ENCODE data around the gene ENOSF1.
A peak's percentile ranks its signal among the peaks of the same experiment; 100 is the strongest.

The ENOSF1 gene

GRCh38 chr18:655445-655844 is 57.0 kb downstream of the ENOSF1 start:
- Histone ChIP-seq H3K79me1 (ENCODE audit: low read length) (peaks cover 11% of the 10 kb centered on the region), H3K27me3 (ENCODE audit: insufficient read depth, low read length, poor library complexity) (no peaks in the 10 kb centered on the region), H3K4me2 (ENCODE audit: low read length) (no peak overlapping the region), H3K36me3 (ENCODE audit: control insufficient read depth, insufficient read depth, low read length) (peaks cover 4% of the 10 kb centered on the region), H3K4me3 (ENCODE audit: low read length) (no peak overlapping the region), H2BK120ac (ENCODE audit: low read depth, low read length) (no peak overlapping the region), H3K27ac (ENCODE audit: low read depth, low read length) (no peak overlapping the region), H3K18ac (ENCODE audit: low read length) (no peak overlapping the region), H2BK15ac (replicated peaks; ENCODE audit: low read depth) (no peak overlapping the region), H4K5ac (ENCODE audit: low read length) (no peak overlapping the region), H3K9ac (ENCODE audit: low read length) (no peak overlapping the region), H3K56ac (ENCODE audit: low read length) (no peak overlapping the region), H2BK5ac (ENCODE audit: low read length) (no peak overlapping the region), H3K4ac (ENCODE audit: low read depth, low read length) (no peak overlapping the region), H3K4me1 (ENCODE audit: control insufficient read depth, low read depth, low read length) (peaks cover 2% of the 10 kb centered on the region), H3K79me2 (ENCODE audit: control insufficient read depth, insufficient read depth, low read length) (peaks cover 16% of the 10 kb centered on the region), H3K23ac (ENCODE audit: low read length) (peak overlapping the region; percentile 35), H2AK5ac (ENCODE audit: low read length) (no peak overlapping the region), H4K8ac (ENCODE audit: low read depth, low read length) (no peak overlapping the region)
- WGBS (ENCODE audit: extremely low coverage, insufficient coverage, low lambda C conversion rate): no CpG with 5 or more reads among the region's 6 CpGs
- no peak for DNase-seq

- peaks cover 2% of the 10 kb centered on the region for H3K4me1 ChIP-seq (ENCODE audit: control insufficient read depth, low read depth, low read length)
- no peak overlapping the region for H3K18ac ChIP-seq (ENCODE audit: low read length)
- peaks cover 7% of the 10 kb centered on the region for H3K79me1 ChIP-seq (ENCODE audit: low read length)
- H3K4ac ChIP-seq (ENCODE audit: low read depth, low read length): no peak overlapping the region
- H2BK15ac ChIP-seq (replicated peaks; ENCODE audit: low read depth): no peak overlapping the region
- H2BK5ac ChIP-seq (ENCODE audit: low read length): no peak overlapping the region
- no peak overlapping the region for H3K56ac ChIP-seq (ENCODE audit: low read length)
- H2AK5ac ChIP-seq (ENCODE audit: low read length): no peak overlapping the region
- WGBS (ENCODE audit: extremely low coverage, insufficient coverage, low lambda C conversion rate): no CpG with 5 or more reads among the region's 4 CpGs
- no peak overlapping the region for H3K23ac ChIP-seq (ENCODE audit: low read length)
- H4K5ac ChIP-seq (ENCODE audit: low read length): no peak overlapping the region
- no peak overlapping the region for H3K4me3 ChIP-seq (ENCODE audit: low read length)
- H2BK120ac ChIP-seq (ENCODE audit: low read depth, low read length): no peak overlapping the region
- H3K9ac ChIP-seq (ENCODE audit: low read length): no peak overlapping the region
- H4K8ac ChIP-seq (ENCODE audit: low read depth, low read length): no peak overlapping the region
- H3K36me3 ChIP-seq (ENCODE audit: control insufficient read depth, insufficient read depth, low read length): no peaks in the 10 kb centered on the region
- no peak for DNase-seq
- H3K4me2 ChIP-seq (ENCODE audit: low read length): no peak overlapping the region
- no peaks in the 10 kb centered on the region for H3K27me3 ChIP-seq (ENCODE audit: insufficient read depth, low read length, poor library complexity)
- H3K27ac ChIP-seq (ENCODE audit: low read depth, low read length): no peak overlapping the region
- H3K79me2 ChIP-seq (ENCODE audit: control insufficient read depth, insufficient read depth, low read length): peaks cover 10% of the 10 kb centered on the region
Measured at GRCh38 chr18:654601-655000, 57.8 kb downstream of the ENOSF1 start.

- no peak overlapping the region for H4K8ac ChIP-seq (ENCODE audit: low read depth, low read length)
- no peak overlapping the region for H3K18ac ChIP-seq (ENCODE audit: low read length)
- H3K9ac ChIP-seq (ENCODE audit: low read length): no peak overlapping the region
- WGBS (ENCODE audit: extremely low coverage, insufficient coverage, low lambda C conversion rate): no CpG with 5 or more reads among the region's 2 CpGs
- H3K27me3 ChIP-seq (ENCODE audit: insufficient read depth, low read length, poor library complexity): no peaks in the 10 kb centered on the region
- H3K79me1 ChIP-seq (ENCODE audit: low read length): peaks cover 2% of the 10 kb centered on the region
- H3K56ac ChIP-seq (ENCODE audit: low read length): no peak overlapping the region
- no peak overlapping the region for H2BK120ac ChIP-seq (ENCODE audit: low read depth, low read length)
- H3K27ac ChIP-seq (ENCODE audit: low read depth, low read length): no peak overlapping the region
- peak; percentile 24 for DNase-seq
- H3K4me3 ChIP-seq (ENCODE audit: low read length): no peak overlapping the region
- no peak overlapping the region for H3K4me2 ChIP-seq (ENCODE audit: low read length)
- no peak overlapping the region for H3K23ac ChIP-seq (ENCODE audit: low read length)
- H2BK5ac ChIP-seq (ENCODE audit: low read length): no peak overlapping the region
- H3K4ac ChIP-seq (ENCODE audit: low read depth, low read length): no peak overlapping the region
- H3K4me1 ChIP-seq (ENCODE audit: control insufficient read depth, low read depth, low read length): no peaks in the 10 kb centered on the region
- H4K5ac ChIP-seq (ENCODE audit: low read length): no peak overlapping the region
- no peaks in the 10 kb centered on the region for H3K36me3 ChIP-seq (ENCODE audit: control insufficient read depth, insufficient read depth, low read length)
- H2BK15ac ChIP-seq (replicated peaks; ENCODE audit: low read depth): no peak overlapping the region
- H3K79me2 ChIP-seq (ENCODE audit: control insufficient read depth, insufficient read depth, low read length): no peaks in the 10 kb centered on the region
- H2AK5ac ChIP-seq (ENCODE audit: low read length): no peak overlapping the region
Measured at GRCh38 chr18:653512-653911, 58.9 kb downstream of the ENOSF1 start.

- WGBS (ENCODE audit: extremely low coverage, insufficient coverage, low lambda C conversion rate): no CpG with 5 or more reads among the region's 4 CpGs
- H3K36me3 ChIP-seq (ENCODE audit: control insufficient read depth, insufficient read depth, low read length): no peaks in the 10 kb centered on the region
- H3K4ac ChIP-seq (ENCODE audit: low read depth, low read length): no peak overlapping the region
Measured at GRCh38 chr18:652131-652530, 60.3 kb downstream of the ENOSF1 start.

GRCh38 chr18:650428-650858 is 62.0 kb downstream of the ENOSF1 start:
- no peaks in the 10 kb centered on the region for H3K27me3 ChIP-seq (ENCODE audit: insufficient read depth, low read length, poor library complexity)
- no peak for DNase-seq
- no peaks in the 10 kb centered on the region for H3K36me3 ChIP-seq (ENCODE audit: control insufficient read depth, insufficient read depth, low read length)
- no peak overlapping the region for H2BK120ac ChIP-seq (ENCODE audit: low read depth, low read length)
- no peaks in the 10 kb centered on the region for H3K79me1 ChIP-seq (ENCODE audit: low read length)
- H2BK15ac ChIP-seq (replicated peaks; ENCODE audit: low read depth): no peak overlapping the region
- no CpG with 5 or more reads among the region's 6 CpGs for WGBS (ENCODE audit: extremely low coverage, insufficient coverage, low lambda C conversion rate)
- no peak overlapping the region for H3K9ac ChIP-seq (ENCODE audit: low read length)
- H3K27ac ChIP-seq (ENCODE audit: low read depth, low read length): no peak overlapping the region
- no peak overlapping the region for H3K4me2 ChIP-seq (ENCODE audit: low read length)
- H3K4me3 ChIP-seq (ENCODE audit: low read length): no peak overlapping the region
- H3K4ac ChIP-seq (ENCODE audit: low read depth, low read length): no peak overlapping the region
- no peaks in the 10 kb centered on the region for H3K4me1 ChIP-seq (ENCODE audit: control insufficient read depth, low read depth, low read length)
- no peak overlapping the region for H3K23ac ChIP-seq (ENCODE audit: low read length)
- H4K8ac ChIP-seq (ENCODE audit: low read depth, low read length): no peak overlapping the region
- H2BK5ac ChIP-seq (ENCODE audit: low read length): no peak overlapping the region
- no peak overlapping the region for H4K5ac ChIP-seq (ENCODE audit: low read length)
- no peak overlapping the region for H3K18ac ChIP-seq (ENCODE audit: low read length)
- H3K56ac ChIP-seq (ENCODE audit: low read length): no peak overlapping the region
- no peak overlapping the region for H2AK5ac ChIP-seq (ENCODE audit: low read length)
- no peaks in the 10 kb centered on the region for H3K79me2 ChIP-seq (ENCODE audit: control insufficient read depth, insufficient read depth, low read length)

More at GRCh38 chr18:652131-652530, 60.3 kb downstream of the ENOSF1 start:
- H2BK15ac ChIP-seq (replicated peaks; ENCODE audit: low read depth): no peak overlapping the region
- H3K79me1 ChIP-seq (ENCODE audit: low read length): peaks cover 2% of the 10 kb centered on the region
- no peak overlapping the region for H3K56ac ChIP-seq (ENCODE audit: low read length)
- no peaks in the 10 kb centered on the region for H3K27me3 ChIP-seq (ENCODE audit: insufficient read depth, low read length, poor library complexity)
- DNase-seq: no peak
- no peak overlapping the region for H2BK5ac ChIP-seq (ENCODE audit: low read length)
- no peak overlapping the region for H3K4me2 ChIP-seq (ENCODE audit: low read length)
- no peak overlapping the region for H3K9ac ChIP-seq (ENCODE audit: low read length)
- no peak overlapping the region for H4K5ac ChIP-seq (ENCODE audit: low read length)
- no peak overlapping the region for H3K18ac ChIP-seq (ENCODE audit: low read length)
- H3K4me1 ChIP-seq (ENCODE audit: control insufficient read depth, low read depth, low read length): no peaks in the 10 kb centered on the region
- no peak overlapping the region for H2AK5ac ChIP-seq (ENCODE audit: low read length)
- H2BK120ac ChIP-seq (ENCODE audit: low read depth, low read length): no peak overlapping the region
- H4K8ac ChIP-seq (ENCODE audit: low read depth, low read length): no peak overlapping the region
- H3K4me3 ChIP-seq (ENCODE audit: low read length): no peak overlapping the region
- H3K79me2 ChIP-seq (ENCODE audit: control insufficient read depth, insufficient read depth, low read length): no peaks in the 10 kb centered on the region
- H3K27ac ChIP-seq (ENCODE audit: low read depth, low read length): no peak overlapping the region
- no peak overlapping the region for H3K23ac ChIP-seq (ENCODE audit: low read length)

- no peak overlapping the region for H4K5ac ChIP-seq (ENCODE audit: low read length)
- H3K36me3 ChIP-seq (ENCODE audit: control insufficient read depth, insufficient read depth, low read length): no peaks in the 10 kb centered on the region
- no peak overlapping the region for H3K4me3 ChIP-seq (ENCODE audit: low read length)
- WGBS (ENCODE audit: extremely low coverage, insufficient coverage, low lambda C conversion rate): no CpG with 5 or more reads among the region's 5 CpGs
- H3K4ac ChIP-seq (ENCODE audit: low read depth, low read length): no peak overlapping the region
- H2AK5ac ChIP-seq (ENCODE audit: low read length): no peak overlapping the region
- no peak overlapping the region for H3K23ac ChIP-seq (ENCODE audit: low read length)
- no peak overlapping the region for H3K9ac ChIP-seq (ENCODE audit: low read length)
- no peak overlapping the region for H2BK15ac ChIP-seq (replicated peaks; ENCODE audit: low read depth)
- no peaks in the 10 kb centered on the region for H3K4me1 ChIP-seq (ENCODE audit: control insufficient read depth, low read depth, low read length)
- no peak overlapping the region for H2BK5ac ChIP-seq (ENCODE audit: low read length)
- no peak for DNase-seq
- H3K79me2 ChIP-seq (ENCODE audit: control insufficient read depth, insufficient read depth, low read length): no peaks in the 10 kb centered on the region
- no peak overlapping the region for H3K27ac ChIP-seq (ENCODE audit: low read depth, low read length)
- H3K4me2 ChIP-seq (ENCODE audit: low read length): no peak overlapping the region
- no peak overlapping the region for H3K18ac ChIP-seq (ENCODE audit: low read length)
- no peaks in the 10 kb centered on the region for H3K27me3 ChIP-seq (ENCODE audit: insufficient read depth, low read length, poor library complexity)
- no peaks in the 10 kb centered on the region for H3K79me1 ChIP-seq (ENCODE audit: low read length)
- H2BK120ac ChIP-seq (ENCODE audit: low read depth, low read length): no peak overlapping the region
- H3K56ac ChIP-seq (ENCODE audit: low read length): no peak overlapping the region
- H4K8ac ChIP-seq (ENCODE audit: low read depth, low read length): no peak overlapping the region
Measured at GRCh38 chr18:649341-649740, 63.1 kb downstream of the ENOSF1 start.
